SHP77 (cell line): ENCODE data around the gene GPR148.
A peak's percentile ranks its signal among the peaks of the same experiment; 100 is the strongest.

Experiments used
- DNase-seq, 2 experiments: peaks; one replicate each; lab custom pipeline; 2025; lab: John Stamatoyannopoulos, UW

Gene GPR148

DNA sequence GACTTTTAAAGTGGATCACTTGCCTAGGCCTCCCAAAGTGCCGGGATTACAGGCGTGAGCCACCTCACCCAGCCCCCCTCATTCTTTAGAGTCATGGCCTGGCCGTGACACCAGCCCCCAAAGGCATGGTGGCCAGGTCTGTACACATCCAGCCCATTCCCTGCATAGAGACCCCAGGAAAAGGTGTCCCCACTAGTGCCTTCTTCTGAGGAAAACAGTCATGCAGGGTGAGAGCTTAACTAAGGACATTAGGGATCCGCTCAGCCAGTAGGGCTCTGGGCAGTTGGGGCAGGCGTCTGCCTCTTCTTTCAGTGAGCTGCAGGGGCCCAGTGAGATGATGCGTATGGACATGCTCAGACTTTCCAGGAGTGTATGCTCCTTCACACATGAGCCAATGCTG is 20.8 kb downstream of the GPR148 start:
- no peak for DNase-seq

DNA sequence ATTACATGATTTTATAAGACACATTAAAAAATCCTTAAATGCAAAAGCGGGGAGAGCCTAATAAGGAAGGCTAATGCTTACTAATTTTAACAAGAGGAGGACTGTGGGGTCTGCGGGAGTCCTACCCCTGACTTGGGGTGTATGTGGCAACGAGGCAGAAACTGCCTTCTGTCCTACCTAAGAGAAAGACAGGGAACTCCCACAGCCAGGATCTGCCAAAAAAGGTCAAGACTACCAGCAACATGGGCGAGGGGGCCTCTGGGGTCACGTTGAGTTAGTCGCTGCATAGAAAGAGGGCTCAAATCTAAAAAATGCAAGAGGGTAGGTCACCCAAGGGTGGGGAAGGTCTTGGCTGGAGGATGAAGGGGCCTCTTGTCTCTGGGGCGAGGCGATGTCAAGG is 25.9 kb downstream of the GPR148 start:
- DNase-seq, result no peak

DNA sequence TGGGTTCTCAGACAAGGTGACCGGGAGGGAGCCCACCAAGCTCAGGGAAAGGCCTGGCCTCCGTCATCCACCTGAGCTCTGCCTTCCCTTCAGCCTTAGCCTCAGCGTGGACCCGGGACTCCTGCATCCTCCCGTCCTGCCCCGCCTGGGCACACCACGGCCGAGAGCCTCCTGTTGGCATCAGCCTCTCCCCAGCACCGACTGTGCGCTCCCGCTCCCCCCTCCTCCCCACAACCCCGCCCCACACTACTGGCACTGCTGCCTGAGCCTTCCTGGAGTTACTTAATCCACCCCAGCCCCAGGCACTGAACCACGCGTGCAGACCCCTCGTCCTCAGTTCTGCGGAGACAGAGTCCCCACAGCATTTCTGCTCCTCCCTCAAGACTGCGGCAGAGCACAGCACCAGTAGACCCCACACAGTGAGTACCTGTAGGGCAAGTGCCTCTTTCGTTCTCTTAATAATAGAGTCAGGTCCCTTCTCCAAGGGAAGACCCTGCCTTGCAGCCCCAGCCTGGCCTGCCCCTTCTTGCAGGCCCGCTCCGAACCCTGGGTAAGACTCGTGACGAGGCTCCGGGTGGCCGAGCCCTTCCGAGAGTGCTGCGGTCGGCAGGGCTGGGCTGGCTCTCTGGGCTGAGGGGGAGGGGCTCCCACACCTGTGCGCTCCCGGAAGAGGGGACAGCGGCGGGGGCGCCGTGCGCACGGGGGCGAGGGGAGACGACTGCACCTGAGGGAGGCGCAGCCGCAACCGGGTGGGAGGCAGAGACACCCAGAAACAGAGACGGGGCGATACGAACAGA is 26.6 kb downstream of the GPR148 start, which contains the start of gene AMER3:
Gene AMER3 (plus strand): TSS at position 285 of the 797 bp plus-strand sequence. CDS start 6,533 bp downstream, outside the sequence.
- no peak for DNase-seq

DNA sequence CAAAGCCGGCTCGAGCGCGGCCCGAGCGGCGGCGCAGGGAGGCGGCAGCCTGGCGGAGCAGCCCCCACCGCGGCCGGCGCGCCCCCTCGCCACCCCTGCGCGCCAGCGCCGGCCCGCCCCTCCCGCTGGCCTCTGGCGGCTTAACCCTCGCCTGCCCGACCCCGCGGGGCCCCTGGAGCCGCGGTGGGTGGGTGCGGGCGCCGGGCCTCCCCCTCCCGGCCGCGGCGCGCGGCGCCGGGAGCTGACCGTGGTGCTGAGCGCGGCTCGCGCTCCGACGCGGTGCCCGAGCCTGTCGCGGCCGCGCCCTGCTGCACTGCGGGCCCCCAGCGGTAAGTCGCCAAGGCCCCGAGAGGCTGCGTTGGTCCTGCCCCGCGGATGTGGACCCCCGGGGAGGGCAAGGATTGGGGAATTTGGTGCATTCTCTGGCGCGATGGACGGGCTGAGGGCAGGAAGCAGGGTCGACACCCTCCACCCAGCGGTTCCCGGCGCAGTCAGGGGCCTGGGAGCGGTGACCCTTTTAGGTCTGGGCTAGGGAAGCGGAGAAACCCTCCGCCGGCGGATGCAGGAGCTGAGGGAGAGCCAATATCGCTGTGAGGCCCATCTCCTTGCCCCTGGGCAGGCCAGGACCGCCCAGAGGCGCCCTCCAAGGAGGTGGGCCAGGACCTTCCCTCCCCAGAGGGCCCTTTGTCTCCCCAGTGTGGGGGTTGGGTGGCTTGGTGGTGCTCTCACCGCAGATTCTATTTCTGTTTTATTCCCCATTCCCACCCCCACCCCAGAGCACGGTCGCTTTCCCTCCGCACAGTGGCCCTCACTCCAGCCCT is 27.4 kb downstream of the GPR148 start:
- no peak for DNase-seq

DNA sequence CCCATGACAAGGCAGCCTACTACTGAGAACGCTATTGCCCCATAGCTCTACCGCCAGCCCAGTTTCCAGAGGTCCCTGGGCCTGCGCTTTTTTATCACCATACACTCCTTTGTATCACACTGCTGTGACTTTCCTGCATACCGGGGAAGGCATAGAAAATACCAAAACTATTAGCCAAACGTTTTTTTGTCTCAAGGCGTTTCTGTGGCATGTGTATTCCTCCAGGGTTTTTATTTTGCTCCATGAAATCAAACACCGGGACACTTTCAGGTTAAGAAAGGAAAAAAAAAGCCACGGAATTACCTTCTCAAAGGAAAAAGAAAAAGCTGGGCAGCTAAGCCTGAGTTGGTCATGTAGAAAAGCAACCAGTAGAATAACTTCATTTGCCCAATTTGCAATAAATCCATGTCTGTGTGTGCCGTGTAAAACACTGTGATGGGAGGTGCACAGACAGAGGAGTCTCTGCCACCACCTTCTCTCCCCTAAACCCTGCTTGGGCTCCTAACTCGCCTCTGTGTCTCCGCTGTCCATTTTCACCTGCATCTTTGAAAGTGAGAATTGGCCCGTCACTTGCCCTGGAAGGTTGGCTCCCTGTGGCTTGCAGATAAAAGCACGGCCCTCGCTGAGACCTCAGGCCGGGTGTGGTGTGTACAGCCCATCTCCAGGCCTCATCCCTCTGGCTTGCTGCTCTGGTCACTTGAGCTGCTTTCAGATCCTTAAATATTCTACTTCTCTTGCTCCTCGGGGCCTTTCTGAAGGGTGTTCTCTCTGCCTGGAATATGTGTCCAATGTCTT is 28.2 kb downstream of the GPR148 start:
- DNase-seq, result no peak

DNA sequence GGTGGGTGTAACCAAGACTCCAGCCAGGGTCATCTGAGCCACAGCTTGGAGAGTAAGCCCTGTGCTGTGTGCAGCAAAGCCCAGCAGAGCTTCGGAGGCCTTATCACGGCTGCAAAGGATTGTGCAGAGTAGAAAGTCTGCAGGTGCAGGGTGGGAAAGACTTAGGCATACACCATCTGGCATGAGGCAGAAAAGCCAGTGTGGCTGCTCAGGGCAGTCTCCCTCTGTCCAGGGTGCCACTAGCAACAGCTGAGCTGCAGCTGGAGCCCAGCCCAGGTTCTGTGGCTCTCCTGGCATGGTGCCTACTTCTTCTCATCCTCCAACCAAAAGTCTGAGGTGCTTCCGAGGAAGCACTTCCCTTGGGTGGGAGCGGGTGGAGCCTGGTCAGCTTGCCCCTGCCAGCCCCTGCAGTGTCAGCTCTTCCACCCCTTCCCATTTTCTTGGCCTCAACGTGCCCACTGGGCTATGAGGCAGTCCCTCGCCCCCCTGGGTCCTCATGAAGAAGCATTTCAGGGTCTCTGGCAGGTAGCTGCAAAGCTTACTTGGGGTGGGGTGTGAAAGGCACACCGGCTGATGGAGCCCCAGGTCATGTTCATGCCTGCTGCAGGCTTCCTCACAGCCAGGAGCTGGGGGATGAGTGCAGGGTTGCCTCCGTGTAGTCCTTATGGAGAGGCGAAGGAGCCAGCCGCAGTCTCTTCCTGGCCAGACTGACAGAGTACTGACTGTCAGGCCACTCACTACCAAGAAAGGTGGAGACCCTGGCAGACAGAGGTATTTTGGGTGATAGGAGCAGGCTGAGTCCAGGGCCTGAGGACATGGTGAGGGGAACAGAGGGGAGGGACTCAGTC is 31.3 kb downstream of the GPR148 start:
- DNase-seq, result peak in 1 of 2 experiments; percentile 14

DNA sequence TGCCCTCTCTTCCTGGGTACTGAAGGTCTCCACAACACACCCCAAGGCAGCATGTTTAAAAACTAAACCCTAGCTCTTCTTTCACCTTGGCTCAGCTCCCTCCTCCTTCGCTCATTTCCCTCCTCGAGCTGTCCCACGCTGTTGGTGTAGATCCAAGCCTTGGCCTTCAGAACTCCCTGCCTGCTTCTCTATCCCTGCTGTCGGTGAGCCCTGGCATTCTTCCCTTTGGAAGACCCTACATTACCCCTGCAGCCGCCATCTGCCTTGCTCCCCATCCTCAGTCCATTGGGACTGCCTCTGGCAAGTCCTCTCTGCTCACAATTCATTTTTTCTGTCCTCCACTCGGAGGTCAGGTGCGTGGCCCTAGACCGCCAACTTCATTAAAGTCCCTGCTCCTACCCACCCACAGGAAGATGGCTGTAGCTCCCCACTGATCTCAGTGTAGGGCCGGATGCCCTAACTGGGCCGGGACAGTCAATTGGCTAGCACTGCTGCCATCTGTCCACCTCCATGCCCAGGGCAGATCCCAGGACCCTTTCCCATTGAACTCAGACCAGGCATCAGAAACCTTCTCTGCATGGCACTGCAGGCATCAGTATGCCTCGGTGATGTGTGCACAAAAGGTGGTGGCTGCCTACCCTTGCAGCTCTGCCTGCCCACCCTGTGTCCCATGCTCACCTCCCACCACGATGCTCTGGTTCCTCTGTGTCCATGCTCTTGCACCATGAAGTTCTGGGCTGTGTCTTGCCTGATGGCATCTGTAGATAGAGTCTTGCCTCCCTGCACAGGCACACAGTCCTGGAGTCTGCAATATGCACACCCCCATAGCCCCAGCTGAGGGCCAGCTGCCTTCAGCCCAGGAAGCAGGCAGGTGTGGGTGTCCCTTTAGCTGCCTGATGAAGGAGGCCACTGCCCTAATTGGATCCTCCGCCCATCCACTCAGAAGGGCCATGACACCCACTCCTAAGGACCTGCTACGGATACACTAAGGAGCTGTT is 32.2 kb downstream of the GPR148 start:
- DNase-seq, result no peak

DNA sequence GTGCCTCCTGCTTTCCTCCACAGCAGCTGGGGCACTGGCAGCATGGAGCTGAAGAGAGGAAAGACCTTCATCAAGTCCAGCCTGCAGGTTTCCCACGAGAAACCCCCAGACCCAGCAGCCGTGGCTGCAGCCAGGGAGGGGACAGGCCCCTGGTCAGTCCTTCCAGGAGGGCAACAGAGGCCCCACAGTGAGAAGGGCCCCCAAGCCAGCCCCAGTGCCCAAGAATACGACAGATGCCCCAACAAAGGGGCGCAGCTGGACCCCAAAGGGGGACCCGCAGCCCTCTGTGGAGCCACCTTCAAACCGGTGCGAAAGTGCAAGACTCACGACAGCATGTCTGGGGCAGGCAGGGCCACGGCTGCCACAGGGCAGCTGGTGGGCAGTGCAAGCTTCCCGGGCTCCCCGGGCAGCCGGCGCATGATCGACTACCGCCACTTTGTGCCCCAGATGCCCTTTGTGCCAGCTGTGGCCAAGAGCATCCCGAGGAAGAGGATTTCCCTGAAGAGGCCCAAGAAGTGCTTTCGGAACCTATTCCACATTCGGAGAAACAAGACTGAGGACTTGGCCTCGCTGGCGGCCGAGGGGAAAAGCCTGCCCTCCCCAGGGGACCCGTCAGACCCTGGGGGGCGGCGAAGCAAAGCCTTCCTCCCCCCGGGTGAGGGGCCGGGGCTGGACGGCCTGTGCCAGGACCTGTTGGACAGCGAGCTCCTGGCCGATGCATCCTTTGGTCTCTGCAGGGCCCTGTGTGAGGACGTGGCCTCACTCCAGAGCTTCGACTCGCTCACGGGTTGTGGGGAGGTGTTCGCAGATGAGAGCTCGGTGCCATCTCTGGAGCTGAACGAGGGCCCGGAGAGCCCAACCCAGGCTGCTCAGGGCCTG is 33.4 kb downstream of the GPR148 start:
- DNase-seq, result no peak

DNA sequence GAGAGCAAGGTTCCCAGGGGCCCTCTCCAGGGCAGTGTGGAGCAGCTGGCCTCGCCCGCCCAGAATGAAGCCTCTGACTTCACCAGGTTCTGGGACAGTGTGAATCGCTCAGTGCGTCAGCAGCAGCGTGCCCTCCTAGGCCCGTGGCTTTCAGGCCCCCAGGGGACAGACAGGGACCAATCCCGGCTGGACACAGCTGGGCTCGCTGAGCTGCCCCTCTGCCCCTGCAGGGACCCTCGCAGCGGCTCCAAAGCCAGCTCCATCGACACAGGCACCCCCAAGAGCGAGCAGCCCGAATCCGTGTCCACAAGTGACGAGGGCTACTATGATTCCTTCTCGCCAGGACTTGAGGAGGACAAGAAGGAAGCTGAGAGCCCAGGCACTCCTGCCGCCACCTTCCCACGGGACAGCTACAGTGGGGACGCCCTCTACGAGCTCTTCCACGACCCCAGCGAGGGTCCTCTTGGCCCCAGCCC is 34.1 kb downstream of the GPR148 start:
- DNase-seq, result no peak

DNA sequence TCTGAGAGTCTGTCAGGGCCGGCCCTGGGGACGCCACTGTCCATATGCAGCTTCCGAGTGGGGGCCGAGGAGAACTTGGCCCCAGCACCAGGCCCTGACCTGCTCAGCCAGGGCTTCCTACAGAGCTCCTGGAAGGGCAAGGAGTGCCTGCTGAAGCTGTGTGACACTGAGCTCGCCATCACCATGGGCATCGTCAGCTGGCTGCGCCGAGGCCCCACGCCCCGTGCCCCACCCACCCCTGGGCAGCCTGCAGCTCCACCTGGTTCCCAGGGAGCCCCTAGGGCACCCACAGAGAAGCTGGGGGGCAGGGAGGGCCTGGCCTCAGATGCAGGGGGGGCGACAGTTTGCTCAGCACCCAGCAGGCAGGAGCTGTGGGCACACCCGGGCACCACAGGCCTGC is 34.5 kb downstream of the GPR148 start:
- DNase-seq, result no peak

DNA sequence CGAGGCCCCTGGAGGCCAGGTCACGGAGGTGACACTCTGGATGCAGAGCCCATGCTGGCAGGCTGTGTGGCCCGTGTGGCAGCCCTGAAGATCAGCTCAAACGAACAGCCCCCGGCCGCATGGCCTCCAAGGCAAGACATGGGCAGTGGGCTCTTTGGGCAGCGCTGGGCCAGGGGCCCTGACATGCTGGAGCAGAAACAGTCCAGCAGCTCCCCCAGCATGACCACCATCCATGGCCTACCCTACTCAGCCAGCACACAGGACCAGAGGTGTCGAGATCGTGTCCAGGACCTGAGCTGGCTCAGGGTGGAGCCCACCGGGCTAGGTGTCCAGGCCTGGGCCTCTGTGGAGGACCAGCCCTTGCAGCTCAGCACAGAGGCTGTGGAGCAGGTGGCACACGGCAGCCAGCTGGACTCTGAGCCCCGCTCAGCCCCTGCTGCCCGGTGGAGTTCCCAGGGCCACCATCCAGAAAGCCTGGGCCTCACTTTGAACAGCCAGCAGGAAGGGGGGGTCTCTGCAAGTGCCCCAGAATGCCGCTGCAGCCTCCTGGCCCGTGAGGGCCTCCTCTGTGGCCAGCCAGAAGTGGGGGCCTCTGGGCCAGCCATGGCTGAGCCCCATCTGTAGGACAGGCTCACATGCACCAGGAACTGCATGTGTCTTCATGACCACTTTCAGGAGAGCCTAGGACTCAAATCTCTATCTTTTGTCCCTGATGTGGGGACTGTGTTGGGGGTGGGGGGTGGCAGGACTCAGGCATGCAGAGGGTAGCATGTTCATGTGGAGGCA is 35.4 kb downstream of the GPR148 start:
- DNase-seq, result no peak

DNA sequence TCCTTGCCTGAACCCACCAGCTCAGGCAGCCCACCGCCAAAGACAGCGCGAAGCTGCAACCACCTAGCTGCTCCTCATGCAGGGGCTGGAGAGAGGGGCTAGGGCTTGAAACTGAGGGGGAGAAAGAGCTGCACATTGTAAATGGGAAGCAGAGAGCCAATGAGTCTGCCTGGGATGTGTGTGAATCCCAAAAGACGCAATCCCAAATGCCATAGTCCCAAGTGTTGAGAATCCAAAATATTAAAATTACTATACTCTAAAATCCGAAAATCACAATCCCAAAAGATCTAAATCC is 35.9 kb downstream of the GPR148 start:
- no peak for DNase-seq

DNA sequence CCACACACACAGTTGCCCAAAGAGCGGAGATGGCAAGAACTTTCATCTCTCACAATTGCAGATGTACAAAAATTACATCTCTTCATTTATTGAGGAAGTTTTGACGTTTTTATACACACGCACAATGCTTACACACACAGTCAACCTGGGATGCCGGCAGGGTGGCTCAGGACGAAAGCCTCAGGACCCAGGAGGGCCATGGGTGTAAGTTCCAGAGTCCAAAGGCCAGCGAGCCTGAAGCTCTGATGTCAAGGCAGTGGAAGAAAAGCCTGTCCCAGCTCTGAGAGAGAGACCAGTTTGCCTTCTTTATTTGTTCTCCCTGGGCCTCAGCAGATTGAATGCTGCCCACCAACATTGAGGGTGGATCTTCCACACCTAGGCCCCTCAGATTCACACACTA is 36.6 kb downstream of the GPR148 start:
- DNase-seq, result no peak

DNA sequence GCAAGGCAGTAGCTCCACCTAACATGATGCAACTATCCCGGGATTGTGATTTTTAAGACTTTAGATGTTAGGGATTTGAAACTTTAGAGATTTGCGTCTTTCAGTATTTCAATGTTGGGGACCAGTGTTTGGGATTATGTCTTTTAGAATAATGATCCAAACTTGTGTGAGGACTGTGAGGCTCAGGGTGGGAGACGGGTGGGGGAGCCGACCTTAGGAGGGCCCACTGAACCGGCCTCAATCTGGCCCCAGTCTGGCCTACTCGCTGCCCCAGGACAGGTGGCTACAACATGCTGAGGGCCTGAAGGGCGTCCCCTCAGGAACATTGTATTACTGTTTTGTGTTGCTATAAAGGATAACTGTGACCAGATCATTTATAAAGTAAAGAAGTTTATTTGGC is 37.2 kb downstream of the GPR148 start:
- DNase-seq, result no peak

DNA sequence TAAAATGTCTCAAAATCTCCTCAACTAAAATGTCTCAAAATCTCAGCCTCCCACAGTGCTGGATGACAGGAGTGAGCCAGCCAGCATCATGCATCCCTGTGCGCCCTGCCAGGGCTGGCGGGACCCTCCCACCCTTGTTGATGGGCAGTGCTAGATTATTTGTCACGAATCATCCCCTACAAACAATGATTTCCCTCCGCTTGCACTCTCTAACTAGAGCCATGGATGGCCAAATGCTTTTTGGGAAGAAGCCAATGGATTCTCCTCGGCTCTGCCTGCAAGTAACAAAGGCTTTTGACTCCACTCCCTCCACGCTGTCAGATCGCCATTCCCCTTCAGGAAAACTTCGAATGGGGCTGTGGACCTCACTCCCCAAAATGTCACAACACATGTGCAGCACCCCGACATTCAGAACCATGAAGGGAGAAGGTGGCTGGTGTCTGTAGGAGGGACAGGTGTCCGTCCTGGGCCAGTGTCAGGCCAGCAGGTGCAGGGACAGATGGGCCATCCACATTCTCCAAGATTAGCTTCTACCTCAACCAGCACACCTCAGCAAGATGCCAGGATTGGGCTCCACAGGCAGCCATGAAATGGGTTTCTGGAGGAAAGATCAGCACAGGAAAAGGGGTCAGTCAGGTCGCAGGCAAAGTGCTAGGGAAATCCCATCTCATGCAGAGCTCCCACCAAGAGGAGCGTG is 38.0 kb downstream of the GPR148 start:
- DNase-seq, result no peak

DNA sequence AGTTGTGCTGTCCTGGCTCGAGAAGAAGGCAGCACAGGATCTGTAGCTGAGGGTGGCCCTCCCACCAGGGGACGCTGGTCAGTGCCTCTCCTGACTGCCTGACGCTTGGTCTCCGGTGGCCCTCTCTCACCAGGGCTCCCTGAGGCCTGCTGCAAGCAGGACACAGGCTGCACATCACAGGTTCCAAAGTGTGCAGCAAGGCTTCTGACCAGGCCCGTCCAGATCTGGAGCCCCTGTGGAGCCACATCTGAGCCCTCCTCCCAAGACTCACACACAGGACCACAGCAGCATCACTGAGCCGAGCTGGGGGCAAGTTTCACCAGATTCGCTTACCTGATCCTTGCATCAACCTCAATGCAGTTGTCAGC is 38.5 kb downstream of the GPR148 start:
- DNase-seq, result no peak

DNA sequence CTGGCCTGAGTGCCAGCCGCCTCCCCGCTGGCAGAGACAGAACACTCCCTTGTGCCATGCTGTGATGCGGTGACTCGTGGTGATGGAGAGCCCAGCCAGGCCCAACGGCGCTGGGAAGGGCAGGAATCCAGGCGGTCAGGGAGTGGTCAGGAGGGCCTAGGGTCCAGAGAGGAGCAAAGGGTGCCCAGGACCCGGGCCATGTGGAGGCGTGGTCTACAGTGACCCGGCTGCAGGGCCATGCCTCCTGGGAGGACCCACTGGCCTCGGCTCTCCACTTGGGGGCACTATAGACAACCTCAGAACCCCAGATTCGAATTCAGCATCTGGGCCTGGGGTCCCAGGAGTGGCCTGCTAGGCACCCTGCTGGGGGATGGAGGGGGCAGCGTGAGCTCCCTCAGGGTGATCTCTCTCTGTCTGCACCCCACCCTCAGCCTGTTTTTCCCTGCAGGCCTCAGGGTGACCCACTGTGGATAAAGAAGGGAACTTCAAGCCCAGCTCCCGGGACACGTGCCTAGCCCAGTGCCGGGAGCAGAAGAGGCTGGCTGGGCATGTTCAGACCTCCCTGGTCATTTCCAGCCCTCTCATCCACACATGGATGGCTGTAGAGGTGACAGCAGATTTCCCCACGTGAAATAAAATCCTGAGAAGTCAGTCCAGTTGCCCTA is 39.5 kb downstream of the GPR148 start:
- DNase-seq, result no peak
